B cell (primary cell): Measurements from ENCODE around the gene CSNK1A1. TPM values are rescaled to one million over a fixed set of nuclear protein-coding genes. Genes with fewer than 3 reads are reported as not detected.

Experiments
- ATAC-seq: fragments of 200-7000 bp; cut with Tn5 transposase; one replicate; pipeline ENCODE4 v1.10.0; 2021; ENCODE audit warnings: low read depth, mild to moderate bottlenecking, moderate number of reproducible peaks, moderate library complexity
- CTCF ChIA-PET: fragments of 350-600 bp; sonication (Branson Sonifier 250); formaldehyde crosslinking; loops from one replicate; lab custom pipeline; 2021; ENCODE audit warnings: antibody characterized with exemption, inconsistent platforms; lab: Charles Lee
- POLR2A ChIA-PET: fragments of 350-600 bp; sonication (Branson Sonifier 250); formaldehyde crosslinking; loops from one replicate; lab custom pipeline; 2021; ENCODE audit warnings: antibody characterized with exemption; lab: Charles Lee
- DNase-seq: peaks from one replicate; pipeline ENCODE4 v3.0.0; 2013
- H2AFZ ChIP-seq: 2 replicates; pipeline ENCODE4 v1.6.1; 2012; ENCODE audit warnings: mild to moderate bottlenecking, low read depth, low read length; ENCODE audit not compliant: insufficient read depth, poor library complexity, severe bottlenecking
- H3K27ac ChIP-seq, 2 donors: 1 replicate in 1 of 2; 2 replicates in 1 of 2; pipeline ENCODE4 v1.5.1; 2012 to 2013; ENCODE audit warnings: low read length in 2 of 2, mild to moderate bottlenecking in 2 of 2, moderate library complexity in 1 of 2
- H3K27me3 ChIP-seq, 4 experiments: fragments of 200-600 bp in 1 of 4; sonication (generic) in 1 of 4; replicated peaks in 1 of 4; 1 replicate in 2 of 4; 2 replicates in 2 of 4; pipeline versions ENCODE4 v1.6.1 to v1.7.0; 2013 to 2016; ENCODE audit warnings: low read length in 3 of 4, mild to moderate bottlenecking in 2 of 4, mixed read lengths in 1 of 4, moderate library complexity in 1 of 4; ENCODE audit not compliant: insufficient read depth in 4 of 4, control insufficient read depth in 3 of 4; ENCODE audit errors: control extremely low read depth in 1 of 4
- H3K36me3 ChIP-seq, 2 experiments: replicated peaks in 1 of 2; 1 replicate in 1 of 2; 2 replicates in 1 of 2; pipeline versions ENCODE4 v1.6.1 to v1.7.1; 2013; ENCODE audit warnings: low read length in 1 of 2; ENCODE audit not compliant: insufficient read depth in 2 of 2, control insufficient read depth in 1 of 2; ENCODE audit errors: control extremely low read depth in 1 of 2, extremely low read depth in 1 of 2
- H3K4me1 ChIP-seq, 2 donors: fragments of 200-600 bp in 1 of 2; sonication (generic) in 1 of 2; 1 replicate in 1 of 2; 2 replicates in 1 of 2; pipeline versions ENCODE4 v1.5.1 to v1.6.1; 2013 to 2017; ENCODE audit warnings: low read length in 2 of 2; ENCODE audit not compliant: control insufficient read depth in 2 of 2, insufficient read depth in 2 of 2
- H3K4me2 ChIP-seq: replicated peaks from 2 replicates; pipeline ENCODE3; 2012; ENCODE audit warnings: mild to moderate bottlenecking, low read depth, low read length; ENCODE audit not compliant: poor library complexity, severe bottlenecking
- H3K4me3 ChIP-seq, 5 experiments: fragments of 200-600 bp in 1 of 5; sonication (generic) in 1 of 5; 1 replicate in 3 of 5; 2 replicates in 2 of 5; pipeline versions ENCODE4 v1.5.1 to v1.7.0; 2011 to 2016; ENCODE audit warnings: low read length in 4 of 5, mild to moderate bottlenecking in 4 of 5, low read depth in 2 of 5, control low read depth in 1 of 5, moderate library complexity in 1 of 5; ENCODE audit not compliant: insufficient read depth in 1 of 5; ENCODE audit errors: control extremely low read depth in 1 of 5, extremely low read depth in 1 of 5
- H3K79me2 ChIP-seq: fragments of 200-600 bp; sonication (generic); one replicate; pipeline ENCODE4 v1.6.0; 2016; ENCODE audit warnings: low read length; ENCODE audit not compliant: control insufficient read depth, insufficient read depth
- H3K9ac ChIP-seq: fragments of 200-600 bp; sonication (generic); 2 replicates; pipeline ENCODE4 v1.6.1; 2017; ENCODE audit warnings: mild to moderate bottlenecking, low read length, moderate library complexity
- H3K9me3 ChIP-seq, 3 donors: one replicate each; pipeline versions ENCODE4 v1.6.1 to v1.7.1; 2013; ENCODE audit warnings: low read length in 2 of 3; ENCODE audit not compliant: control insufficient read depth in 2 of 3, insufficient read depth in 1 of 3; ENCODE audit errors: control extremely low read depth in 1 of 3
- H4K20me1 ChIP-seq: 2 replicates; pipeline ENCODE4 v1.6.0; 2012; ENCODE audit warnings: mild to moderate bottlenecking, low read length; ENCODE audit not compliant: insufficient read depth, control insufficient read depth, poor library complexity, severe bottlenecking
- H3K27ac Mint-ChIP-seq: one replicate; pipeline ENCODE4 v1.8.0; 2021; ENCODE audit warnings: mixed read lengths
- H3K27me3 Mint-ChIP-seq: one replicate; pipeline ENCODE4 v1.8.0; 2021; ENCODE audit warnings: mixed read lengths
- H3K4me1 Mint-ChIP-seq: one replicate; pipeline ENCODE4 v1.8.0; 2021; ENCODE audit warnings: mixed read lengths
- H3K4me3 Mint-ChIP-seq: one replicate; pipeline ENCODE4 v1.8.0; 2021; ENCODE audit warnings: mixed read lengths
- H3K9me3 Mint-ChIP-seq: one replicate; pipeline ENCODE4 v1.8.0; 2022; ENCODE audit warnings: mixed read lengths; ENCODE audit not compliant: insufficient read depth
- EZH2 ChIP-seq: IDR thresholded peaks from 2 replicates; pipeline ENCODE4 v1.6.1; 2012; ENCODE audit warnings: borderline replicate concordance, low read depth, mild to moderate bottlenecking, moderate library complexity, low read length; ENCODE audit not compliant: insufficient read depth, poor library complexity, severe bottlenecking
- WGBS: methylation state at CpG from one replicate; pipeline ENCODE4 v1.1.5; 2013; ENCODE audit warnings: missing lambda C conversion rate; ENCODE audit not compliant: insufficient coverage; 5-methylcytosine and 5-hydroxymethylcytosine counted together
- intact Hi-C: fragments of 100-400 bp; cut with micrococcal nuclease; formaldehyde crosslinking; loops from one replicate; pipeline ENCODE4 v1.10.0; 2022
- polyA plus RNA-seq: library from polyadenylated mRNA; depleted of rRNA; stranded (reverse); fragments of >200 nt; gene quantifications from 2 replicates; pipeline ENCODE4 v1.2.3, GENCODE V29; 2012
- total RNA-seq, 2 donors: library from RNA; stranded (reverse); fragments of 120-200 nt in 1 of 2; gene quantifications; 1 replicate in 1 of 2; 2 replicates in 1 of 2; pipeline versions ENCODE4 v1.2.3 to v1.2.4, GENCODE V29; 2013 to 2022
- TF ChIP-seq, protein P1 (sequence below): fragments of 200-600 bp; IDR thresholded peaks from one replicate; pipeline ENCODE4 v1.8.0; 2022; ENCODE audit warnings: antibody characterized with exemption, mild to moderate bottlenecking

CSNK1A1 gene
- total and polyA plus RNA-seq, 2 donors (not counting 1 experiment from before 2014, with no cell fraction given): 45.9 to 168 TPM

DNA sequence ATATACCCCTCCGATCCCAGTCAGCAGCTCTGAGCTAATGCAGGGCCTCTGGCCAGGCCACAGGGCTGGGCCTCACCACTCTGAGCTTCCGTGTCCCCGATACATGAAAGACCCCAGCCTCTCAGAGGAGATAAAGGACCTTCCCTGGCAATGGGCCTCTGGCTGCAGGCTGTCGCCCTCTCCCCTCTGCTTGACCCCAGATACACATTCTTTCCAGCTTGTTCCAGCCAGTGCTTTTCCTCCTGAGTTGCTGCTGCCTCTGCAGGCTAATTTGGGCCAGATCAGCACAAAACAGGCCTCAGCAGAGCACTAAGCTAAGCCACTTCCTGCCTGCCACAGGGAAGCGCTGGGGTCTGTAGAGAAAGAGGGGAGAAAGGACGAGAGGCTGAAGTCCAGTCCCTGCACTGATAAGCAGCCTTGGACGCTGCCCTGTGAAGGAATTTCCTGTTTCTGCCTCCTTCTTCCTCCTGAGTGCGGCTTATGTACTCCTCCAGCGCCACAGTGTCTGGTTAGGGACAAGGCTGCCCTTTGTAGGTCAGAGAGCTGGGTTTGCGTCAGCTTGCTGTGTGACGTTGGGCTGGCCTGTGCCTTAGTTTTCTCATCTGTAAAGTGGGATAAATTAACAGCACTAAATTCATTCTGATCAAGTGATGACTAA lies 99.1 kb downstream of the CSNK1A1 start:
- ChIA-PET CTCF (no interaction called here), POLR2A (no interaction called here)
- intact Hi-C loops: no loop called here

DNA sequence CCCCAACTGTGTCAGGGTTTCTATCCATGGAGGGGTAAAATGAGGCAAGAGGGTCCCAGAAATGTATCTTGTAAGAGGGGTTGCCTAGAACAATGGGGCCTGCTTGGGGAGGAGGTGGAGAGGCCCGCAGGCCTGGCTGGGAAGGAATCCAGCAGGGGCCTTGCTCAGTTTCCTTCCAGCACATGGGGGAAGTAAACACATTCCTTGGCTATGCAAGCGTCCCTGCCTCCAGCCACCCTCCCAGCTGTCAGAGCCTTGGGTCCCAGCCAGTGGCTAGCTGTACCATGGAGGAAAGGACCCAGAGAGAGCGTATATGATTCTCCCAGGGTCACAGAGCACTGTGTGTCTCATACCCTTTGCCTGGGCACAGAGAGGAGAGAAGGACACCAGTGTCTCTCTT lies 101.0 kb downstream of the CSNK1A1 start:
- Mint-ChIP-seq H3K27me3 (peaks cover 6% of the 10 kb centered on the region), H3K4me1 (no peaks in the 10 kb centered on the region), H3K9me3 (no peaks in the 10 kb centered on the region), H3K27ac (no peak overlapping the region), H3K4me3 (no peak overlapping the region)
- H3K9ac ChIP-seq: no peak overlapping the region
- no peaks in the 10 kb centered on the region for H3K36me3 ChIP-seq
- ATAC-seq (no peak), DNase-seq (no peak)
- TF ChIP-seq, protein P1, sequence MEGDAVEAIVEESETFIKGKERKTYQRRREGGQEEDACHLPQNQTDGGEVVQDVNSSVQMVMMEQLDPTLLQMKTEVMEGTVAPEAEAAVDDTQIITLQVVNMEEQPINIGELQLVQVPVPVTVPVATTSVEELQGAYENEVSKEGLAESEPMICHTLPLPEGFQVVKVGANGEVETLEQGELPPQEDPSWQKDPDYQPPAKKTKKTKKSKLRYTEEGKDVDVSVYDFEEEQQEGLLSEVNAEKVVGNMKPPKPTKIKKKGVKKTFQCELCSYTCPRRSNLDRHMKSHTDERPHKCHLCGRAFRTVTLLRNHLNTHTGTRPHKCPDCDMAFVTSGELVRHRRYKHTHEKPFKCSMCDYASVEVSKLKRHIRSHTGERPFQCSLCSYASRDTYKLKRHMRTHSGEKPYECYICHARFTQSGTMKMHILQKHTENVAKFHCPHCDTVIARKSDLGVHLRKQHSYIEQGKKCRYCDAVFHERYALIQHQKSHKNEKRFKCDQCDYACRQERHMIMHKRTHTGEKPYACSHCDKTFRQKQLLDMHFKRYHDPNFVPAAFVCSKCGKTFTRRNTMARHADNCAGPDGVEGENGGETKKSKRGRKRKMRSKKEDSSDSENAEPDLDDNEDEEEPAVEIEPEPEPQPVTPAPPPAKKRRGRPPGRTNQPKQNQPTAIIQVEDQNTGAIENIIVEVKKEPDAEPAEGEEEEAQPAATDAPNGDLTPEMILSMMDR: no peak
- no peak for TF ChIP-seq EZH2
- ChIA-PET POLR2A (no interaction called here), CTCF (no interaction called here)
- H3K27ac ChIP-seq: no peak overlapping the region
- H3K4me3 ChIP-seq: no peak overlapping the region
- H3K9me3 ChIP-seq: no peaks in the 10 kb centered on the region
- no peaks in the 10 kb centered on the region for H3K79me2 ChIP-seq
- no peak overlapping the region for H3K4me2 ChIP-seq
- H3K27me3 ChIP-seq: no peaks in the 10 kb centered on the region
- intact Hi-C loops: no loop called here
- H3K4me1 ChIP-seq: no peaks in the 10 kb centered on the region
- 93% methylated on average over 2 of the region's 3 CpGs for whole genome bisulfite sequencing
- H2AFZ ChIP-seq: no peak overlapping the region
- H4K20me1 ChIP-seq: no peaks in the 10 kb centered on the region

More for the DNA sequence above, 99.1 kb downstream of the CSNK1A1 start:
- ATAC-seq (no peak), DNase-seq (no peak)
- no peak overlapping the region for H3K4me3 Mint-ChIP-seq
- peaks cover 6% of the 10 kb centered on the region for H3K27me3 Mint-ChIP-seq
- H3K27ac Mint-ChIP-seq: no peak overlapping the region
- Histone ChIP-seq H3K4me2 (no peak overlapping the region), H3K9me3 (no peaks in the 10 kb centered on the region), H4K20me1 (no peaks in the 10 kb centered on the region), H2AFZ (no peak overlapping the region), H3K9ac (no peak overlapping the region), H3K27me3 (no peaks in the 10 kb centered on the region), H3K4me3 (no peak overlapping the region), H3K4me1 (no peaks in the 10 kb centered on the region), H3K79me2 (no peaks in the 10 kb centered on the region), H3K27ac (no peak overlapping the region), H3K36me3 (no peaks in the 10 kb centered on the region)
- TF ChIP-seq, protein P1: no peak
- no peak for TF ChIP-seq EZH2
- WGBS: 56% methylated on average over 7 of the region's 11 CpGs
- no peaks in the 10 kb centered on the region for H3K4me1 Mint-ChIP-seq
- no peaks in the 10 kb centered on the region for H3K9me3 Mint-ChIP-seq
